Osteoblast (primary cell): Measurements from ENCODE around the gene CPXM2. TPM values are rescaled to one million over a fixed set of nuclear protein-coding genes. Genes with fewer than 3 reads are reported as not detected.

Source experiments
- DNase-seq: peaks from one replicate; pipeline ENCODE4 v3.0.0; 2011; ENCODE audit warnings: low spot score, mixed read lengths; ENCODE audit not compliant: insufficient read length; ENCODE audit errors: missing footprints
- H2AFZ ChIP-seq: 2 replicates; pipeline ENCODE4 v1.6.0; 2011; ENCODE audit warnings: mild to moderate bottlenecking, low read length
- H3K27ac ChIP-seq: 2 replicates; pipeline ENCODE4 v1.5.1; 2011; ENCODE audit warnings: mild to moderate bottlenecking, low read depth, low read length, moderate library complexity
- H3K27me3 ChIP-seq: 2 replicates; pipeline ENCODE4 v1.6.0; 2012; ENCODE audit warnings: mild to moderate bottlenecking, control low read depth, inconsistent platforms, low read length, moderate library complexity; ENCODE audit not compliant: insufficient read depth
- H3K36me3 ChIP-seq: 2 replicates; pipeline ENCODE4 v1.5.1; 2011; ENCODE audit warnings: mild to moderate bottlenecking, low read length, control low read depth, moderate library complexity; ENCODE audit not compliant: insufficient read depth
- H3K4me1 ChIP-seq: 2 replicates; pipeline ENCODE4 v1.5.1; 2011; ENCODE audit warnings: mild to moderate bottlenecking, low read length, control low read depth, moderate library complexity; ENCODE audit not compliant: insufficient read depth
- H3K4me2 ChIP-seq: 2 replicates; pipeline ENCODE4 v1.6.0; 2011; ENCODE audit warnings: mild to moderate bottlenecking, low read length; ENCODE audit not compliant: insufficient read depth
- H3K4me3 ChIP-seq: fragments of 200-600 bp; sonication (generic); 3 replicates; pipeline ENCODE4 v1.5.1; 2012; ENCODE audit warnings: mild to moderate bottlenecking, low read length, inconsistent platforms; ENCODE audit not compliant: insufficient read depth
- H3K79me2 ChIP-seq: 2 replicates; pipeline ENCODE4 v1.6.0; 2012; ENCODE audit warnings: mild to moderate bottlenecking, low read length, control low read depth, inconsistent platforms; ENCODE audit not compliant: insufficient read depth
- H3K9me3 ChIP-seq: 2 replicates; pipeline ENCODE4 v1.5.1; 2011; ENCODE audit warnings: low read depth, low read length, control low read depth
- H4K20me1 ChIP-seq: 2 replicates; pipeline ENCODE4 v1.6.0; 2012; ENCODE audit warnings: mild to moderate bottlenecking, low read length, control low read depth; ENCODE audit not compliant: insufficient read depth
- total RNA-seq: library from RNA; depleted of rRNA; stranded (reverse); fragments of >200 nt; gene quantifications from 2 replicates; pipeline ENCODE4 v1.2.3, GENCODE V29; 2012
- TF ChIP-seq, protein P1 (sequence below): IDR thresholded peaks from 2 replicates; pipeline ENCODE4 v1.5.1; 2011; ENCODE audit warnings: mild to moderate bottlenecking, low read depth, low read length, moderate library complexity; ENCODE audit errors: extremely low read depth

CPXM2 gene
- total RNA-seq, 1 donor: 0.36 TPM

- Histone ChIP-seq H3K36me3 (no peaks in the 10 kb centered on the region), H4K20me1 (no peaks in the 10 kb centered on the region), H3K27ac (no peak overlapping the region), H3K4me2 (no peak overlapping the region), H3K4me1 (no peaks in the 10 kb centered on the region), H2AFZ (no peak overlapping the region), H3K9me3 (no peaks in the 10 kb centered on the region), H3K4me3 (no peak overlapping the region), H3K79me2 (no peaks in the 10 kb centered on the region), H3K27me3 (no peaks in the 10 kb centered on the region)
- no peak for DNase-seq
- TF ChIP-seq, protein P1, sequence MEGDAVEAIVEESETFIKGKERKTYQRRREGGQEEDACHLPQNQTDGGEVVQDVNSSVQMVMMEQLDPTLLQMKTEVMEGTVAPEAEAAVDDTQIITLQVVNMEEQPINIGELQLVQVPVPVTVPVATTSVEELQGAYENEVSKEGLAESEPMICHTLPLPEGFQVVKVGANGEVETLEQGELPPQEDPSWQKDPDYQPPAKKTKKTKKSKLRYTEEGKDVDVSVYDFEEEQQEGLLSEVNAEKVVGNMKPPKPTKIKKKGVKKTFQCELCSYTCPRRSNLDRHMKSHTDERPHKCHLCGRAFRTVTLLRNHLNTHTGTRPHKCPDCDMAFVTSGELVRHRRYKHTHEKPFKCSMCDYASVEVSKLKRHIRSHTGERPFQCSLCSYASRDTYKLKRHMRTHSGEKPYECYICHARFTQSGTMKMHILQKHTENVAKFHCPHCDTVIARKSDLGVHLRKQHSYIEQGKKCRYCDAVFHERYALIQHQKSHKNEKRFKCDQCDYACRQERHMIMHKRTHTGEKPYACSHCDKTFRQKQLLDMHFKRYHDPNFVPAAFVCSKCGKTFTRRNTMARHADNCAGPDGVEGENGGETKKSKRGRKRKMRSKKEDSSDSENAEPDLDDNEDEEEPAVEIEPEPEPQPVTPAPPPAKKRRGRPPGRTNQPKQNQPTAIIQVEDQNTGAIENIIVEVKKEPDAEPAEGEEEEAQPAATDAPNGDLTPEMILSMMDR: no peak
These were observed 101.3 kb downstream of the CPXM2 start for GRCh38 chr10:123790132-123790885.

DNA sequence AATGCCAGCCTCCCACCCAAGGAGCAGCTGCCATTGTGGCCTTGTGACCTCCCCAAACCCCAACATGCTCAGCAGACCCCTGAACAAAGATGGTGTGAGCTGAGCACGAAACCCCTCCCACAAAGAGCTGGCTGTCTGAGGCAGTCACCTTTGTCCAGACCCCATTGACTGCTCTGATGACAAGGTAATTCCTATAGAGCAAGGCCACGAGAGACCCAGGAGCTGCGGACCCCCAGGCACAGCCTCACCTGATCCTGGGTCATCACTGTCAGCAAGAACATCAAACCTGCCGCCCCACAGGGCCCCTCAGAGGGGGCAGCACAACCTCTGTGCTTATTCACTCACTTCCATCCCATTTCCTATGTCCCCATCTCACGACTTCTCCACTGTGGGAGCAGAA, 102.6 kb downstream of the CPXM2 start:
- Histone ChIP-seq H3K36me3 (no peaks in the 10 kb centered on the region), H2AFZ (no peak overlapping the region), H3K4me3 (no peak overlapping the region), H3K4me1 (no peaks in the 10 kb centered on the region), H4K20me1 (no peaks in the 10 kb centered on the region), H3K4me2 (no peak overlapping the region), H3K79me2 (no peaks in the 10 kb centered on the region), H3K27me3 (no peaks in the 10 kb centered on the region), H3K9me3 (no peaks in the 10 kb centered on the region), H3K27ac (no peak overlapping the region)
- no peak for DNase-seq
- TF ChIP-seq, protein P1: no peak

DNA sequence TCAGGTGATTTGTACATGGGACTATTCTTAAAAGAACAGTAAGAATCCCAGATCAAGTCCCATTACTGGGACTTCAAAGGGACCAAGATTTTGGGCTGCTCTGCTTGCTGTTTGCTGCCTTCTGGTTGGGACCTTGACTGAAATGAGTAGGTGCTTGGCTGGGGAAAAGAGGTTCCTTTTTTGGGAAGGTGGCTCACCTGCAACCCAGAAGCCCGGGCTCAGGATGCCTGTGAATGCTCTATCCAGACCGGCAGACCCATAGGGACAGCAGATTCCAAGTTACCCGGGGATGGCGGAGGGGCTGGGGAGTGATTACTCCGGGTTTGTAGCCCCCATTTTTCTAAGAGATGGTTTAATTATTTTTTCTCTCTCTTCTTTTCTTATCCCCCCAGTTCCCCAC, 104.0 kb downstream of the CPXM2 start:
- H3K4me3 ChIP-seq: no peak overlapping the region
- no peak for DNase-seq
- no peaks in the 10 kb centered on the region for H4K20me1 ChIP-seq
- H2AFZ ChIP-seq: no peak overlapping the region
- no peaks in the 10 kb centered on the region for H3K27me3 ChIP-seq
- no peaks in the 10 kb centered on the region for H3K4me1 ChIP-seq
- H3K27ac ChIP-seq: no peak overlapping the region
- no peaks in the 10 kb centered on the region for H3K9me3 ChIP-seq
- TF ChIP-seq, protein P1: no peak
- H3K36me3 ChIP-seq: no peaks in the 10 kb centered on the region
- no peak overlapping the region for H3K4me2 ChIP-seq
- H3K79me2 ChIP-seq: no peaks in the 10 kb centered on the region

- H3K9me3 ChIP-seq: no peaks in the 10 kb centered on the region
- TF ChIP-seq, protein P1: no peak
These were observed 104.7 kb downstream of the CPXM2 start for GRCh38 chr10:123786896-123787295.

More at GRCh38 chr10:123786896-123787295, 104.7 kb downstream of the CPXM2 start:
- no peak overlapping the region for H3K27ac ChIP-seq
- no peaks in the 10 kb centered on the region for H3K79me2 ChIP-seq
- no peaks in the 10 kb centered on the region for H4K20me1 ChIP-seq
- no peaks in the 10 kb centered on the region for H3K36me3 ChIP-seq
- no peak for DNase-seq
- no peaks in the 10 kb centered on the region for H3K27me3 ChIP-seq
- H3K4me2 ChIP-seq: no peak overlapping the region
- H2AFZ ChIP-seq: no peak overlapping the region
- H3K4me1 ChIP-seq: no peaks in the 10 kb centered on the region
- H3K4me3 ChIP-seq: no peak overlapping the region
